ENCODE data around the gene TPK1.
"Not testable (repeated sequence)": the region's sequence is repeated elsewhere in the genome, so short reads cannot be mapped to it uniquely, and the experiment has no call there.

Gene TPK1

DNA sequence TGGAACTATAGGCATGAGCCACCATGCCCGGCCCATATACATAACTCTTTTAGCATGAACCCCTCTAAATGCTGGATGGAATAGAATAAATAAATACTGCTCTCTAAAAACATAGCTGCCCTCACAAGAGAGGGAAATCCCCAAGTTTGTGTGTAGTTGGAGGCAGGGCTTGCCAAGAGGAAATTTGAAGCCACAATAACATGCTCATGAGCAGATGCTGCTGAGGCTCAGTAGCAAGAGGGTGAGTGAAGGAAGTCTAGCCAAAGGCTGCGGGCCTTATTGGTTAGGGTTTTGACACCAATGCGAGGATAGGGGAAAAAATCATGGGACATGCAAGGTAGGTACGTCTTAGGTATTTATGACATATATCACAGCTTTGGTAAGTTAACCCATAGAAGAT lies 17.3 kb downstream of the TPK1 start:
- DNase-seq (ENCODE audit: low read depth in 2 of 2), result peak; percentile 32 to 48
- TF ChIP-seq CTCF (IDR thresholded peaks at IDR 0.05; ENCODE audit: low read depth, low read length), result no peak
- H3K4me3 ChIP-seq (replicated peaks in 1 of 2; ENCODE audit: low read depth in 2 of 2, low read length in 2 of 2), result no peak overlapping the region

GRCh38 chr7:144817001-144817400 lies 18.9 kb downstream of the TPK1 start:
- TF ChIP-seq CTCF (IDR thresholded peaks at IDR 0.05; ENCODE audit: low read depth, low read length), result no peak
- no peak for DNase-seq (ENCODE audit: low read depth in 2 of 2)
- H3K4me3 ChIP-seq (replicated peaks in 1 of 2; ENCODE audit: low read depth in 2 of 2, low read length in 2 of 2), result no peak overlapping the region

- no peak overlapping the region for H3K4me3 ChIP-seq (replicated peaks in 1 of 2; ENCODE audit: low read depth in 2 of 2, low read length in 2 of 2)
- DNase-seq (ENCODE audit: low read depth in 2 of 2), result peak in 1 of 2 donors; percentile 24
- TF ChIP-seq CTCF (IDR thresholded peaks at IDR 0.05; ENCODE audit: low read depth, low read length), result no peak
These were observed 21.6 kb downstream of the TPK1 start for GRCh38 chr7:144814299-144814698.

GRCh38 chr7:144812379-144813283 lies 23.2 kb downstream of the TPK1 start:
- H3K4me3 ChIP-seq (replicated peaks in 1 of 2; ENCODE audit: low read depth in 2 of 2, low read length in 2 of 2), result no peak overlapping the region

DNA sequence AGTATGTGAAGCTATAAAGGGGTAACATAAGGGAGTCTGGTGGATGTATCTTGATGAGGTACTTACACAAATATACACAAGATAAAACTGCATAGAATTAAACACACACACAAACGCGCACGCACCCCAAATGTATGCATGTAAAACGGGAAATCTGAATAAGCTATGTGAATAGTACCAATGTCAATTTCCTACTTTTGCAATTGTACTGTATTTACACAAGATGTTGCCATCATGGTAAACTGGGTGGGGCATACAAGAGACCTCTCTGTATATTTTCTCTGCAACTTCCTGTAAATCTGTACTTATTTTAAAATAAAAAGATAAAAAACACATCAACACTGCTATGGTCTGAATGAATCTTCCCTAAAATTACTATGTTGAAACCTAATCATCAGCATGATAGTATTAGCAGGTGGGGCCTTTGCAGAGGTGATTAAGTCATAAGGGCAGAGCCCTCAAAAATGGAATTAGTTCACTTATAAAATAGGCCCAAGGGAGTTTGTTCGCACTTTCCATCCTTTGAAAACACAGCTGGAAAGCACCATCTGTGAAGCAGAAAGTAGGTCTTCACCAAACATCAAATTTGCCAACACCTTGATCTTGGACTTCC lies 30.1 kb downstream of the TPK1 start:
- no peak overlapping the region for H3K4me3 ChIP-seq (replicated peaks in 1 of 2; ENCODE audit: low read depth in 2 of 2, low read length in 2 of 2)
- no peak for TF ChIP-seq CTCF (IDR thresholded peaks at IDR 0.05; ENCODE audit: low read depth, low read length)
- no peak for DNase-seq (ENCODE audit: low read depth in 2 of 2)

More at GRCh38 chr7:144812379-144813283, 23.2 kb downstream of the TPK1 start:
- DNase-seq (ENCODE audit: low read depth in 2 of 2), result no peak
- TF ChIP-seq CTCF (IDR thresholded peaks at IDR 0.05; ENCODE audit: low read depth, low read length), result no peak

- not testable (repeated sequence) for DNase-seq (ENCODE audit: low read depth in 2 of 2); H3K4me3 ChIP-seq (replicated peaks in 1 of 2; ENCODE audit: low read depth in 2 of 2, low read length in 2 of 2)
These were observed 35.0 kb downstream of the TPK1 start for GRCh38 chr7:144800678-144801436.

DNA sequence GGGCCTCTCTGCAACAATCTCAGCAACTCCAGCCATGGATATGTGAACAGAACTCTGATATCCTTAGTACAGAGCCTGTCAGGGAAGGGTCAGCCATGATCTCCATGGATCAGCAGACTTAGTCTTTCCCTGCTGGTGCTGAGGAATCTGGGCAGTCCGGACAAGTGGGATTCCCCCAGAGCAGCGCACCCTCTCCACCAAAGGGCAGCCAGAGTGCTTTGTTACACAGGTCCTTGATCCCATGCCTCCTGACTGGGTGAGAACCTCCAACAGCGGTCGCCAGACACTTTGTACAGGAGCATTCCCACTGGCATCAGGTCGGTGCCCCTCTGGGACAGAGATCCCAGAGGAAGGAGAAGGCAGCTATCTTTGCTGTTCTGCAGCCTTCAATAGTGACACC lies 38.9 kb downstream of the TPK1 start:
- TF ChIP-seq CTCF (IDR thresholded peaks at IDR 0.05; ENCODE audit: low read depth, low read length), result no peak
- no peak overlapping the region for H3K4me3 ChIP-seq (replicated peaks in 1 of 2; ENCODE audit: low read depth in 2 of 2, low read length in 2 of 2)
- no peak for DNase-seq (ENCODE audit: low read depth in 2 of 2)

All from cardiac fibroblast (primary cell).